Upper lobe of left lung (tissue), 4 donors: Measurements from ENCODE around the gene SEZ6L.

Experiments
- CTCF ChIP-seq, 6 experiments: fragments of 450-650 bp in 4 of 6; fragments of 200-600 bp in 2 of 6; sonication (generic) in 2 of 6; IDR thresholded peaks; one replicate each; pipeline ENCODE4 v1.5.1; 2016 to 2019; ENCODE audit warnings: antibody characterized with exemption in 6 of 6
- EP300 ChIP-seq, 4 donors: sonication (generic); formaldehyde crosslinking; IDR thresholded peaks; one replicate each; pipeline ENCODE4 v1.5.1; 2017; ENCODE audit warnings: antibody characterized with exemption in 4 of 4, control low read depth in 2 of 4
- POLR2AphosphoS5 ChIP-seq, 2 donors: sonication (generic); formaldehyde crosslinking; IDR thresholded peaks; one replicate each; pipeline ENCODE4 v1.5.1; 2017; ENCODE audit warnings: antibody characterized with exemption in 2 of 2

GRCh38 chr22:26170112-26170492, 840 bp downstream of the SEZ6L start:
- TF ChIP-seq CTCF (IDR thresholded peaks at IDR 0.05) (no peak), POLR2AphosphoS5 (IDR thresholded peaks at IDR 0.05) (no peak), EP300 (IDR thresholded peaks at IDR 0.05) (no peak)
